ENCODE results near the gene PRR5.

DNA sequence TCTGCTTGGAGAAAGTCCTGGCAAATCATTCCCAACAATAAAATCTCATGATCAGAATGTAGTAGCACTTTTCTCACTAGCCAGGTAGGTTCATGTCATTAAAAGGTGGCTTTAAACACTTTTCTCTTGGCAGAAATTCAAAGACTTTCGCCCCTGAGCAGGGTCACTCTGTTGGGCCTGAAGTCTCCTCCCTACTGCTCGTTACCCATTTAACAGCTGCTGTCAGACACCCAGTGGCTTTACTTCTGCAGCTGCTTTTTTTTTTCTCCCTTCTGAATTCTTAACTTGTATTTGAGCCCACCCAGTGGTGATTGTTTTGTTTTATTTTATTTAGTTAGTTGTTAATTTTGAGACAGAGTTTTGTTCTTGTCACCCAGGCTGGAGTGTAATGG, 75.4 kb downstream of the PRR5 start:
- TF ChIP-seq, protein P1, sequence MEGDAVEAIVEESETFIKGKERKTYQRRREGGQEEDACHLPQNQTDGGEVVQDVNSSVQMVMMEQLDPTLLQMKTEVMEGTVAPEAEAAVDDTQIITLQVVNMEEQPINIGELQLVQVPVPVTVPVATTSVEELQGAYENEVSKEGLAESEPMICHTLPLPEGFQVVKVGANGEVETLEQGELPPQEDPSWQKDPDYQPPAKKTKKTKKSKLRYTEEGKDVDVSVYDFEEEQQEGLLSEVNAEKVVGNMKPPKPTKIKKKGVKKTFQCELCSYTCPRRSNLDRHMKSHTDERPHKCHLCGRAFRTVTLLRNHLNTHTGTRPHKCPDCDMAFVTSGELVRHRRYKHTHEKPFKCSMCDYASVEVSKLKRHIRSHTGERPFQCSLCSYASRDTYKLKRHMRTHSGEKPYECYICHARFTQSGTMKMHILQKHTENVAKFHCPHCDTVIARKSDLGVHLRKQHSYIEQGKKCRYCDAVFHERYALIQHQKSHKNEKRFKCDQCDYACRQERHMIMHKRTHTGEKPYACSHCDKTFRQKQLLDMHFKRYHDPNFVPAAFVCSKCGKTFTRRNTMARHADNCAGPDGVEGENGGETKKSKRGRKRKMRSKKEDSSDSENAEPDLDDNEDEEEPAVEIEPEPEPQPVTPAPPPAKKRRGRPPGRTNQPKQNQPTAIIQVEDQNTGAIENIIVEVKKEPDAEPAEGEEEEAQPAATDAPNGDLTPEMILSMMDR (IDR thresholded peaks at IDR 0.05): no peak
- no peak for TF ChIP-seq POLR2A (IDR thresholded peaks at IDR 0.05)

All from body of pancreas (tissue), 4 donors.